Dermis lymphatic vessel endothelial cell (primary cell): ENCODE measurements around the gene CFAP47. TPM values are rescaled to one million over a fixed set of nuclear protein-coding genes. Genes with fewer than 3 reads are reported as not detected.

Experiments used
- total RNA-seq: library from RNA; depleted of rRNA; stranded (reverse); fragments of >200 nt; gene quantifications from 2 replicates; pipeline ENCODE4 v1.2.1, GENCODE V29; 2014

Gene CFAP47, protein sequence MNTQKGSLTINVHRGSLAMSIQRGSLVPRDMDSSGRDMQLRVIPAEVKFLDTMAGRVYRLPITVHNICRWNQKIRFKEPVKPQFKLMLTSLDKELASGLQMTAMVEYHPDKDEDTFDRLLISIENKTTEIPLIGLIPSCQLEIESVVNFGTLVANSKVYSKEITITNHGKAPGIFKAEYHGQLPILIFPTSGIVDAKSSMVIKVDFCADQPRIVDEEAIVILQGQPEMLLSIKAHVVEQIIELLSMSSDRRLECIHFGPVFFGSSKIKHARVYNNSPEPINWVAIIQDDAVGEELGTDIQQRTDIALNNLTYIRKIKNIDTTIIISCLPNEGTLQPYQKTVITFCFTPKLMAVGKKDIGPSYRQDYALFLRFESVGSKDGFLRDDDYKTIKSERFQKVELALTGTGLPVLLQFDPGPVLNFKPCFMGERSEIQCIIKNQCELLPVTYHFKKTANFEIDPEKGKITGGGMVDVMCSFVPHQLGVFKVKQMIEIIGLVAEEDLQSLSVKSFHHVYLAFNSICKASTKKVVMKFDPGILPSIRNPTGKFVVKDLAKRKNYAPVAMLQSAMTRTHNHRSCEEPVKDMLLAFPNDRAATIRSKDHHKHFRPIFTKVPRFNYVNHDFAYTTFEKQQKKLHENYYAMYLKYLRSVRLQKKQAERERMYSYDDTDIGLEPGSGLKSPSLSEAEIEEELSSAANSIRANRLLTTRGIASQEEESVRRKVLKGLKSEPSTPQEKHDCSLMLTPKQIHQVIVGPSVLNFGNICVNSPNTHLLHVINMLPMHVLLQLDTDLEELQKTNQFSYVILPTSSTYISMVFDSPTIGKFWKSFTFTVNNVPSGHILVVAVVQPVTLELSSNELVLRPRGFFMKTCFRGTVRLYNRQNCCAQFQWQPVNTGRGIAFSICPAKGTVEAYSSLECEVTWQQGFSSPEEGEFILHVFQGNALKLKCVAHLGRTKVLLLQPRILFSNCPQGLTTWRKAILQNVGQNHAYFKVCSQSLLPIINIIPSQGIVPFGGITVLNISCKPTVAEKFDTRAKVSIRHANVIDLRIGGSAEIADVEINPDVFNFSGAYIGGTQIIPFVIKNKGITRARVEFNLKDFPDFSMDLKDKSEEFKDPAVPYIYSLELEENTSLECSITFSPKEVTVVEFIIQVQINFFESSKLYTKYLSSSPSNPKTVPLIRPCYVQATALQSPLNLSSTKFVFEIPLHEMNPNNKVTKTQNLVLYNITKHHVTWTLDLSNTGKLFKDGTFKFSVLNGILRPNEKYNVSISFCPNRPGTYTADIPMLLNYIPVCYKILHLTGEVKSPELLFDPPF (N-terminal part only)
- under 0.01 TPM in 1 of 2 replicates, not detected in the other for total RNA-seq

DNA sequence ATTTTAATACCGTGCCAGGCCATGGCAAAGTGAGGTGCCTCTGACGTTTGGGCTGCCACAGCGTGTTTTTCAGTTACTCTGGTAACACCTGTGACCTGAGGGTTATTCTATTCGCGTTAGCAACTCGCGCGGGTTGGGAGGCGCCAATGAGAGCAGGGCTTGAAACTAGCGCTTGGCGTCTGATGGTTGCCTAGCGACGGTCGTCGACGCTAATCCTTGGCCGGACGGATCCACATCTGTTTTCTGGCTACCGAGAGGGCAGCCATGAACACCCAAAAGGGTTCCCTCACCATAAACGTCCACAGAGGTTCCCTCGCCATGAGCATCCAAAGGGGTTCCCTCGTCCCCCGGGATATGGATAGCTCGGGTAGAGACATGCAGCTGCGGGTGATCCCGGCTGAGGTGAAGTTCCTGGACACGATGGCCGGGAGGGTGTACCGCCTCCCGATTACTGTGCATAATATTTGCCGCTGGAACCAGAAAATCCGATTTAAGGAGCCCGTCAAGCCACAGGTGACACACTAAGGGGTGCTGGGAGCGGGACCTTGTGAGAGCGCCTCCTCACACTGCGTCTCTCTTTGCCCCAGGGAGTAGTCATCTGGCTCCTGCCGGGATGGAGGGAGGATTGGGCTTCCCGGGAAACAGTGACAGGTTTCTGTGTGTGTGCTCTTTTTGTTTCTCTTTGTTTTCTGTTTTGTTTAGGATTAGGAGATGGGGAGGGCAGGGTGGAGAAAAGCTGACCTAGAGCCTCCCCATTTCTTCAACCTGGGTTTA lies at the start of gene CFAP47:
TSS of gene CFAP47 (plus strand) at position 199 of the 774 bp plus-strand sequence. CDS start at position 265, 66 bp downstream.

Other genes starting within 250 kb of the CFAP47 start
- not detected in 2 replicates for gene MAGEB16, start 121.4 kb upstream of the CFAP47 start, total RNA-seq